GM21528 (cell line): ENCODE data around the gene COL26A1.

Source experiments
- ATAC-seq: cut with Tn5 transposase; IDR thresholded peaks from one replicate; pipeline ENCODE4 v1.9.1; 2021; ENCODE audit warnings: mild to moderate bottlenecking, moderate library complexity; ENCODE audit not compliant: unreplicated experiment, low FRiP score

Gene COL26A1

GRCh38 chr7:101527844-101528667 lies 165.4 kb downstream of the COL26A1 start:
- no peak for ATAC-seq

- ATAC-seq, result no peak
Observed at GRCh38 chr7:101529560-101529959, 166.9 kb downstream of the COL26A1 start.

GRCh38 chr7:101531726-101532357 lies 169.2 kb downstream of the COL26A1 start:
- no peak for ATAC-seq

- no peak for ATAC-seq
Observed at GRCh38 chr7:101532400-101533102, 169.9 kb downstream of the COL26A1 start.

- ATAC-seq, result no peak
Observed at GRCh38 chr7:101533103-101533465, 170.4 kb downstream of the COL26A1 start.

- ATAC-seq, result no peak
Observed at GRCh38 chr7:101534015-101534803, 171.5 kb downstream of the COL26A1 start.

GRCh38 chr7:101534873-101535272 lies 172.2 kb downstream of the COL26A1 start:
- no peak for ATAC-seq

- ATAC-seq, result no peak
Observed at GRCh38 chr7:101535351-101535751, 172.7 kb downstream of the COL26A1 start.

GRCh38 chr7:101536232-101536631 lies 173.6 kb downstream of the COL26A1 start:
- ATAC-seq, result no peak

- no peak for ATAC-seq
Observed at GRCh38 chr7:101536668-101537067, 174.0 kb downstream of the COL26A1 start.

- no peak for ATAC-seq
Observed at GRCh38 chr7:101537205-101537604, 174.5 kb downstream of the COL26A1 start.

GRCh38 chr7:101537935-101538595 lies 175.4 kb downstream of the COL26A1 start:
- ATAC-seq, result no peak

- no peak for ATAC-seq
Observed at GRCh38 chr7:101538596-101539459, 176.2 kb downstream of the COL26A1 start.

- no peak for ATAC-seq
Observed at GRCh38 chr7:101539784-101540183, 177.1 kb downstream of the COL26A1 start.

- no peak for ATAC-seq
Observed at GRCh38 chr7:101542527-101543241, 180.0 kb downstream of the COL26A1 start.

GRCh38 chr7:101543242-101543766 lies 180.6 kb downstream of the COL26A1 start:
- ATAC-seq, result no peak

- no peak for ATAC-seq
Observed at GRCh38 chr7:101543846-101544245, 181.2 kb downstream of the COL26A1 start.

GRCh38 chr7:101545441-101546190 lies 182.9 kb downstream of the COL26A1 start:
- ATAC-seq, result no peak
